K562 (cell line): ENCODE results near the gene NES. TPM values are rescaled to one million over a fixed set of nuclear protein-coding genes. Genes with fewer than 3 reads are reported as not detected.

ENCODE experiments used
- SRSF9 ChIP-seq: fragments of 200-400 bp; formaldehyde crosslinking; IDR thresholded peaks from 2 replicates; pipeline ENCODE4 v1.6.1; 2017; ENCODE audit warnings: low read depth, low read length, borderline replicate concordance
- ZBTB11 ChIP-seq, 3 experiments: fragments of 200-800 bp in 1 of 3; fragments of 250-450 bp in 1 of 3; fragments of 450-650 bp in 1 of 3; sonication (Bioruptor Pico) in 1 of 3; sonication (Bioruptor generic) in 1 of 3; formaldehyde crosslinking in 1 of 3; IDR thresholded peaks; 2 replicates each; pipeline versions ENCODE4 v1.6.1 to v1.8.0; 2016 to 2022; ENCODE audit warnings: mild to moderate bottlenecking in 2 of 3, missing genetic modification characterization in 2 of 3, missing compliant biosample characterization in 1 of 3, moderate library complexity in 1 of 3
- ZBTB9 ChIP-seq: fragments of 450-650 bp; formaldehyde crosslinking; IDR thresholded peaks from 2 replicates; pipeline ENCODE4 v1.4.0; 2020; ENCODE audit warnings: mild to moderate bottlenecking, moderate library complexity
- polyA plus RNA-seq, 8 experiments: library from polyadenylated mRNA; depleted of rRNA in 4 of 8; stranded (reverse) in 5 of 8; unstranded in 3 of 8; fragments of >200 nt; fragmentation: Nextera tagmentation in 2 of 8; fragmentation: Illumina TruSeq in 1 of 8; extraction: Ambion mirVana in 2 of 8; extraction: Trizol in 1 of 8; gene quantifications; 2 replicates each; pipeline versions ENCODE4 v1.2.1 to v1.2.3, GENCODE V29; 2011 to 2014; ENCODE audit warnings: inconsistent platforms in 1 of 8, missing spikeins in 1 of 8
- total RNA-seq, 7 experiments: library from RNA; depleted of rRNA in 6 of 7; stranded (reverse); fragments of >200 nt in 6 of 7; fragmentation: Illumina TruSeq in 2 of 7; extraction: Trizol in 2 of 7; gene quantifications; 2 replicates each; pipeline versions ENCODE4 v1.2.1 to v1.2.3, GENCODE V29; 2011 to 2021; ENCODE audit warnings: low replicate concordance in 1 of 7
- TF ChIP-seq, protein P1 (sequence below): sonication (generic); formaldehyde crosslinking; IDR thresholded peaks from 2 replicates; pipeline ENCODE4 v1.8.0; 2022; ENCODE audit warnings: mild to moderate bottlenecking, low read depth, missing genetic modification reagents
- TF ChIP-seq, protein P2 (sequence below): fragments of 250-450 bp; sonication (Bioruptor Pico); IDR thresholded peaks from 2 replicates; pipeline ENCODE4 v1.5.0; 2020; ENCODE audit warnings: mild to moderate bottlenecking, borderline replicate concordance

Gene NES
- total and polyA plus RNA-seq, 9 of the 15 experiments (the other 6 are each of a cell fraction or from before 2014, with no cell fraction given) = 0.10 to 8.6 (median 4.2) TPM

GRCh38 chr1:156681196-156681960, 4.2 kb upstream of the NES start (continued):
- TF ChIP-seq ZBTB11 (CRISPR knock-in tag; IDR thresholded peaks at IDR 0.05) (no peak), ZBTB9 (CRISPR knock-in tag) (no peak), SRSF9 (no peak)
- TF ChIP-seq, protein P1, sequence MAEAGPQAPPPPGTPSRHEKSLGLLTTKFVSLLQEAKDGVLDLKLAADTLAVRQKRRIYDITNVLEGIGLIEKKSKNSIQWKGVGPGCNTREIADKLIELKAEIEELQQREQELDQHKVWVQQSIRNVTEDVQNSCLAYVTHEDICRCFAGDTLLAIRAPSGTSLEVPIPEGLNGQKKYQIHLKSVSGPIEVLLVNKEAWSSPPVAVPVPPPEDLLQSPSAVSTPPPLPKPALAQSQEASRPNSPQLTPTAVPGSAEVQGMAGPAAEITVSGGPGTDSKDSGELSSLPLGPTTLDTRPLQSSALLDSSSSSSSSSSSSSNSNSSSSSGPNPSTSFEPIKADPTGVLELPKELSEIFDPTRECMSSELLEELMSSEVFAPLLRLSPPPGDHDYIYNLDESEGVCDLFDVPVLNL (CRISPR knock-in tag) = no peak
- TF ChIP-seq, protein P2, sequence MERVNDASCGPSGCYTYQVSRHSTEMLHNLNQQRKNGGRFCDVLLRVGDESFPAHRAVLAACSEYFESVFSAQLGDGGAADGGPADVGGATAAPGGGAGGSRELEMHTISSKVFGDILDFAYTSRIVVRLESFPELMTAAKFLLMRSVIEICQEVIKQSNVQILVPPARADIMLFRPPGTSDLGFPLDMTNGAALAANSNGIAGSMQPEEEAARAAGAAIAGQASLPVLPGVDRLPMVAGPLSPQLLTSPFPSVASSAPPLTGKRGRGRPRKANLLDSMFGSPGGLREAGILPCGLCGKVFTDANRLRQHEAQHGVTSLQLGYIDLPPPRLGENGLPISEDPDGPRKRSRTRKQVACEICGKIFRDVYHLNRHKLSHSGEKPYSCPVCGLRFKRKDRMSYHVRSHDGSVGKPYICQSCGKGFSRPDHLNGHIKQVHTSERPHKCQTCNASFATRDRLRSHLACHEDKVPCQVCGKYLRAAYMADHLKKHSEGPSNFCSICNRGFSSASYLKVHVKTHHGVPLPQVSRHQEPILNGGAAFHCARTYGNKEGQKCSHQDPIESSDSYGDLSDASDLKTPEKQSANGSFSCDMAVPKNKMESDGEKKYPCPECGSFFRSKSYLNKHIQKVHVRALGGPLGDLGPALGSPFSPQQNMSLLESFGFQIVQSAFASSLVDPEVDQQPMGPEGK (CRISPR knock-in tag) = no peak
